ENCODE data around the gene FBXL19. TPM values are rescaled to one million over a fixed set of nuclear protein-coding genes. Genes with fewer than 3 reads are reported as not detected.
A peak's percentile ranks its signal among the peaks of the same experiment; 100 is the strongest.

FBXL19 gene
- total and polyA plus RNA-seq, 2 of the 13 experiments (the other 11 are each of a cell fraction or from before 2014, with no cell fraction given), result 6.0 to 13.7 TPM

- TF ChIP-seq ZNF574 (CRISPR knock-in tag; IDR thresholded peaks at IDR 0.05) (peak; percentile 56), MLXIP (CRISPR knock-in tag; IDR thresholded peaks at IDR 0.05; ENCODE audit: borderline replicate concordance) (no peak), SSRP1 (CRISPR knock-in tag; IDR thresholded peaks at IDR 0.05) (no peak), ZNF446 (CRISPR knock-in tag; IDR thresholded peaks at IDR 0.05) (0 out of 2 replicates have a peak, but pooled peaks have one; percentile 12), SMAD3 (CRISPR knock-in tag; IDR thresholded peaks at IDR 0.05) (no peak; the same call in 1 of the 2 replicates), LCORL (IDR thresholded peaks at IDR 0.05) (no peak), LCORL (CRISPR knock-in tag; IDR thresholded peaks at IDR 0.05) (peak; percentile 68; the same call in 1 of the 2 replicates), POLR2G (IDR thresholded peaks at IDR 0.05; ENCODE audit: low read depth, low read length) (no peak), IRF1 (CRISPR knock-in tag; IDR thresholded peaks at IDR 0.05; ENCODE audit: low read depth) (0 out of 2 replicates have a peak, but pooled peaks have one; percentile 26), NFATC3 (CRISPR knock-in tag; IDR thresholded peaks at IDR 0.05) (peak; percentile 71; the same call in 1 of the 2 replicates), PHB2 (IDR thresholded peaks at IDR 0.05; ENCODE audit: partially characterized antibody) (no peak), TERF1 (CRISPR knock-in tag; IDR thresholded peaks at IDR 0.05) (no peak), MLX (CRISPR knock-in tag; IDR thresholded peaks at IDR 0.05) (no peak; the same call in 1 of the 2 replicates), DNMT1 (CRISPR knock-in tag; IDR thresholded peaks at IDR 0.05) (peak; percentile 66; the same call in 1 of the 2 replicates), EZH2 (conservative IDR thresholded peaks at IDR 0.05; ENCODE audit: low read depth, low read length) (no peak), KLF6 (CRISPR knock-in tag; IDR thresholded peaks at IDR 0.05) (no peak; the same call in 1 of the 2 replicates), ZUFSP (CRISPR knock-in tag; IDR thresholded peaks at IDR 0.05; ENCODE audit: borderline replicate concordance) (no peak), SP2 (CRISPR knock-in tag; IDR thresholded peaks at IDR 0.05) (0 out of 2 replicates have a peak, but pooled peaks have one; percentile 50), ZNF382 (CRISPR knock-in tag; IDR thresholded peaks at IDR 0.05; ENCODE audit: borderline replicate concordance) (no peak), RXRB (CRISPR knock-in tag; IDR thresholded peaks at IDR 0.05; ENCODE audit: borderline replicate concordance) (no peak)
Measured at GRCh38 chr16:30985401-30986128, 62.2 kb downstream of the FBXL19 start (continued).

All from HepG2 (cell line).